Measurements from ENCODE around the gene PCYT2.

DNA sequence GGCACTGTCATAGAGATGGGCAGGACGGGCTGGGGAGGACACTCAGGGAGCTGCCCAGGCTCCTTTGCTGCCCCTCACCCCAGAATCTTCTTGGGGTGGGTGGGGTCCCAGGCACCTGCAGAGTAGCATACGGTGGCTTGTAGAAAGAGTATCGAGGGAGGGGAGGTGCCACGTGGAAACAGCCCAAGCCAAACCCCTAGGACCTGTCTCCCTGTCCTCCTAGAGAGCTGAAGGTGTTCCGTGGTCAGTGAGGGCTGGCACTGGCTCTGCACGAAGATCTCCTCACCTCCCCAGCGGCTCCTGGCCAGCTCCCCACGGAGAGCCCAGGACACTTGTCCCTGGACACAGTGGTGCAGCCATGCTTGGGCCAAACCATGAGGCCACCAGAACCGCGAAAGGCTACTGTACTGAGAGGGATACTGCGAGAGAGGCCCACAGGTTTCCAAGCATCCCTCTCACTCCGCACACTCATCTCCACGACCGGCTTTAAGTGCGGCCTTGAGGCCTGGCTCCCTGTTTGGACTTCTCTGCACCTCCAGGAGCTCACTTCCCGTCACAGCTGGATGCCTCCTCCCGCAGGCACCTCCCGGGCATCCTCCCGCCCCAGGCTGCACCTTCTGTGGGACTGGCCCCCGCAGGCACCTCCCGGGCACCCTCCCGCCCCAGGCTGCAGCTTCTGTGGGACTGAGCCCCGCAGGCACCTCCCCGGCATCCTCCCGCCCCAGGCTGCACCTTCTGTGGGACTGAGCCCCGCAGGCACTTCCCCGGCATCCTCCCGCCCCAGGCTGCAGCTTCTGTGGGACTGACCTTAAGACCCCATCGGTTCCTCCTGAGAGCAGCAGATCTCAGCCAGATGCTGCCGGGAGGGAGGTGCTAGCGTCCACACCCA, 18.3 kb upstream of the PCYT2 start:
- TF ChIP-seq HCFC1 (IDR thresholded peaks at IDR 0.05; ENCODE audit: low read length) (no peak), PAX5 (IDR thresholded peaks at IDR 0.05; ENCODE audit: borderline replicate concordance, low read depth, low read length) (no peak)

All from GM12878 (cell line).